IPS-15b (cell line): ENCODE results near the gene LTA.

ENCODE experiments used
- H3K27me3 ChIP-seq: one replicate; pipeline ENCODE4 v1.6.1; 2013; ENCODE audit warnings: low read length; ENCODE audit not compliant: control insufficient read depth, insufficient read depth
- H3K36me3 ChIP-seq: one replicate; pipeline ENCODE4 v1.6.1; 2013; ENCODE audit warnings: low read length; ENCODE audit not compliant: control insufficient read depth, insufficient read depth
- H3K4me1 ChIP-seq: one replicate; pipeline ENCODE4 v1.6.1; 2013; ENCODE audit warnings: mild to moderate bottlenecking, low read length; ENCODE audit not compliant: control insufficient read depth, insufficient read depth
- H3K4me3 ChIP-seq: one replicate; pipeline ENCODE4 v1.5.1; 2013; ENCODE audit warnings: low read depth, low read length
- H3K9ac ChIP-seq: one replicate; pipeline ENCODE4 v1.6.1; 2013; ENCODE audit warnings: low read depth, mild to moderate bottlenecking, low read length
- H3K9me3 ChIP-seq: one replicate; pipeline ENCODE4 v1.6.1; 2013; ENCODE audit warnings: mild to moderate bottlenecking, low read length; ENCODE audit not compliant: control insufficient read depth, insufficient read depth

The LTA gene

GRCh38 chr6:31559958-31560696, 12.0 kb upstream of the LTA start:
- Histone ChIP-seq H3K9ac (no peak overlapping the region), H3K36me3 (peaks cover 16% of the 10 kb centered on the region), H3K4me3 (no peak overlapping the region), H3K27me3 (no peaks in the 10 kb centered on the region), H3K9me3 (no peaks in the 10 kb centered on the region), H3K4me1 (no peaks in the 10 kb centered on the region)

GRCh38 chr6:31560697-31561058, 11.4 kb upstream of the LTA start:
- H3K9me3 ChIP-seq, result no peaks in the 10 kb centered on the region
- peaks cover 16% of the 10 kb centered on the region for H3K36me3 ChIP-seq
- no peaks in the 10 kb centered on the region for H3K4me1 ChIP-seq
- H3K27me3 ChIP-seq, result no peaks in the 10 kb centered on the region
- H3K4me3 ChIP-seq, result no peak overlapping the region
- H3K9ac ChIP-seq, result no peak overlapping the region

GRCh38 chr6:31567531-31568370, 4.3 kb upstream of the LTA start:
- H3K9ac ChIP-seq, result no peak overlapping the region
- no peaks in the 10 kb centered on the region for H3K27me3 ChIP-seq
- no peaks in the 10 kb centered on the region for H3K36me3 ChIP-seq
- H3K9me3 ChIP-seq, result no peaks in the 10 kb centered on the region
- H3K4me1 ChIP-seq, result no peaks in the 10 kb centered on the region
- no peak overlapping the region for H3K4me3 ChIP-seq

GRCh38 chr6:31568537-31568961, 3.5 kb upstream of the LTA start:
- no peaks in the 10 kb centered on the region for H3K27me3 ChIP-seq
- H3K4me3 ChIP-seq, result no peak overlapping the region
- H3K9ac ChIP-seq, result no peak overlapping the region
- H3K4me1 ChIP-seq, result no peaks in the 10 kb centered on the region
- H3K9me3 ChIP-seq, result no peaks in the 10 kb centered on the region
- H3K36me3 ChIP-seq, result no peaks in the 10 kb centered on the region

- Histone ChIP-seq H3K9me3 (no peaks in the 10 kb centered on the region), H3K4me1 (no peaks in the 10 kb centered on the region), H3K27me3 (no peaks in the 10 kb centered on the region), H3K36me3 (no peaks in the 10 kb centered on the region), H3K9ac (no peak overlapping the region), H3K4me3 (no peak overlapping the region)
Measured at GRCh38 chr6:31569861-31570536, 2.1 kb upstream of the LTA start.

- Histone ChIP-seq H3K9ac (no peak overlapping the region), H3K4me1 (peaks cover 3% of the 10 kb centered on the region), H3K9me3 (no peaks in the 10 kb centered on the region), H3K4me3 (no peak overlapping the region), H3K36me3 (no peaks in the 10 kb centered on the region), H3K27me3 (peaks cover 6% of the 10 kb centered on the region)
Measured at GRCh38 chr6:31573239-31574105, 1.4 kb downstream of the LTA start.

- peaks cover 3% of the 10 kb centered on the region for H3K4me1 ChIP-seq
- no peaks in the 10 kb centered on the region for H3K36me3 ChIP-seq
- H3K27me3 ChIP-seq, result peaks cover 6% of the 10 kb centered on the region
- no peak overlapping the region for H3K9ac ChIP-seq
- no peak overlapping the region for H3K4me3 ChIP-seq
- no peaks in the 10 kb centered on the region for H3K9me3 ChIP-seq
Measured at GRCh38 chr6:31574106-31575061, 2.3 kb downstream of the LTA start.

- H3K27me3 ChIP-seq, result peaks cover 14% of the 10 kb centered on the region
- H3K4me1 ChIP-seq, result peaks cover 8% of the 10 kb centered on the region
- H3K9ac ChIP-seq, result no peak within 1 kb of the TSS
- H3K4me3 ChIP-seq, result no peak within 1 kb of the TSS
- H3K9me3 ChIP-seq, result no peaks in the 10 kb centered on the region
- H3K36me3 ChIP-seq, result no peaks in the 10 kb centered on the region
Measured at GRCh38 chr6:31575335-31575901, 3.3 kb downstream of the LTA start, which contains the start of gene TNF. Gene TNF, plus strand, starts transcription at chr6:31575565. Its CDS starts 177 bp downstream, at chr6:31575742.

- peaks cover 16% of the 10 kb centered on the region for H3K27me3 ChIP-seq
Measured at GRCh38 chr6:31575952-31576685, 4.0 kb downstream of the LTA start.

More at GRCh38 chr6:31575952-31576685, 4.0 kb downstream of the LTA start:
- no peaks in the 10 kb centered on the region for H3K36me3 ChIP-seq
- H3K9ac ChIP-seq, result no peak overlapping the region
- H3K4me1 ChIP-seq, result peaks cover 8% of the 10 kb centered on the region
- no peak overlapping the region for H3K4me3 ChIP-seq
- no peaks in the 10 kb centered on the region for H3K9me3 ChIP-seq
